ENCODE results near the gene DTYMK. TPM values are rescaled to one million over a fixed set of nuclear protein-coding genes. Genes with fewer than 3 reads are reported as not detected.

Gene DTYMK
- total RNA-seq, 1 experiment from 2014 or later: 93.0 TPM

GRCh38 chr2:241720099-241720498 lies 33.5 kb upstream of the DTYMK start:
- no peak for DNase-seq (ENCODE audit: low read depth)

DNA sequence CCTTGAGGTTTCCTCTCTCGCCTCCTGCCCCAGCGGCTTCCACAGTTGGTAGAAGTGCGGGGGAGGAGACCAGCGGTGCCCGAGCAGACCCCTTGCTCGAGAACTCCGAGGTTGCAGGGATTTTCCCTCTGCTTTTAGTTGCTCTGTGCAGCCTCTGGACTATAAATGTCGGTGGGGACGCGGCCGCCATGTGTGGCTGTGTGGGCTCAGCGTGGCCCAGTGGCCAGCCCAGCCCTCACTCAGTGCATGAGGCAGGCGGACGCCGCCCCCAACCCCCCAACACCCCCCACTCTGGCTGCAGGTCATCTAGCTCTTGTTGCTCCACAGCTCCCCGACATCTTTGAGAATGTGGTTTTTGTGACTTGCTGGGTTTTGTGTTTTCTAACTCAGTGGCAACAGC lies 32.5 kb upstream of the DTYMK start:
- no peak for DNase-seq (ENCODE audit: low read depth)
- in situ Hi-C loops (cut with HindIII; ENCODE audit: low pct_unique_long_range_greater_than_20kb, low sequenced_read_pairs): no loop called here

More at GRCh38 chr2:241720099-241720498, 33.5 kb upstream of the DTYMK start:
- in situ Hi-C loops (cut with HindIII; ENCODE audit: low pct_unique_long_range_greater_than_20kb, low sequenced_read_pairs): no loop called here

GRCh38 chr2:241708879-241709278 lies 22.3 kb upstream of the DTYMK start:
- in situ Hi-C loops (cut with HindIII; ENCODE audit: low pct_unique_long_range_greater_than_20kb, low sequenced_read_pairs): no loop called here
- no peak for DNase-seq (ENCODE audit: low read depth)

DNA sequence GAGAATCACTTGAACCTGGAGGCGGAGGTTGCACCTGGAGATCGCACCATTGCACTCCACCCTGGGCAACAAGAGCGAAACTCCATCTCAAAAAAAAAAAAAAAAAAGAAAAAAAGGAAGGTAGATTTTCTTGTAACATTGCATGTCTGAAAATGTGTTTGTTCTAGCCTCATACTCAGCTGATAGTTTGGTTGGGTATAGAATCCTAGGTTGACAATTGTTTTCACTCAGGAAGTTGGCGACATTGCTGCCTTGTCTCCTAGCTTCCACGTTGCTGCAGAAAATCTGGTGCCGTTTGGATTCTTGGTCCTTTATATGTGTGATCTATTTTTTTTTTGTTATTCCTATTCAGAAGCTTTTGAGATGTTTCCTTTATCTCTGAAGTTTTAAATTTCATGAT lies 19.9 kb upstream of the DTYMK start:
- in situ Hi-C loops (cut with HindIII; ENCODE audit: low pct_unique_long_range_greater_than_20kb, low sequenced_read_pairs): no loop called here
- DNase-seq (ENCODE audit: low read depth): no peak

DNA sequence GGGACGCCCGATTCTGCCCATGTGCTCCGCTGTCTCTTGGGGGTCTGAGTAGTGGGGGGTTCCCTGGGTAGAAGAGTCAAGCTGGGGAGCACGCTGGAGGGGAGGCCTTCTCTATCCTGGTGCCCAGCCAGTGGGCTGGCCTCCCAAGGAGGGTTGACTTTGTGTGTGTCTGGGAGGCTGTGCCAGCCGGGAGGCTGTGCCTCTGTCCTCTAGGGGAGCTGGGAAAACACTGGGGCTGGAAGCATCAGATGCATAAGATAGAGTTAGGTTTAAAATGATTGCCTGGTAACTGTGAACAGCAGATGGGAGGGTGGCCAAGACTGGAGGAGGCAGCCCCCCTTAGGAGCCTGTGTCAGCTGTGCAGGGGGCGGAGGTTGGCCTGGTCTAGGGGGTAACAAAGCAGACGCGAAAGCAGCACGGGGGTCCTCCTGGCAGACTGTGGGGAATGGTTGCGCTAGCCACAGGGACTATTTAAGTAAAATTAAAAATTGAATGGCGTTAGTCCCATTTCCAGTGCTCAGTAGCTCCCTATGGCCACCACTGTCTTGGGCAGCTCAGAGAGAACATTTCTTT lies 16.5 kb upstream of the DTYMK start:
- in situ Hi-C loops (cut with HindIII; ENCODE audit: low pct_unique_long_range_greater_than_20kb, low sequenced_read_pairs): no loop called here
- no peak for DNase-seq (ENCODE audit: low read depth)

- in situ Hi-C loops (cut with HindIII; ENCODE audit: low pct_unique_long_range_greater_than_20kb, low sequenced_read_pairs): no loop called here
- peak; percentile 92 for DNase-seq (ENCODE audit: low read depth)
Observed at GRCh38 chr2:241702155-241703031, 15.8 kb upstream of the DTYMK start.

DNA sequence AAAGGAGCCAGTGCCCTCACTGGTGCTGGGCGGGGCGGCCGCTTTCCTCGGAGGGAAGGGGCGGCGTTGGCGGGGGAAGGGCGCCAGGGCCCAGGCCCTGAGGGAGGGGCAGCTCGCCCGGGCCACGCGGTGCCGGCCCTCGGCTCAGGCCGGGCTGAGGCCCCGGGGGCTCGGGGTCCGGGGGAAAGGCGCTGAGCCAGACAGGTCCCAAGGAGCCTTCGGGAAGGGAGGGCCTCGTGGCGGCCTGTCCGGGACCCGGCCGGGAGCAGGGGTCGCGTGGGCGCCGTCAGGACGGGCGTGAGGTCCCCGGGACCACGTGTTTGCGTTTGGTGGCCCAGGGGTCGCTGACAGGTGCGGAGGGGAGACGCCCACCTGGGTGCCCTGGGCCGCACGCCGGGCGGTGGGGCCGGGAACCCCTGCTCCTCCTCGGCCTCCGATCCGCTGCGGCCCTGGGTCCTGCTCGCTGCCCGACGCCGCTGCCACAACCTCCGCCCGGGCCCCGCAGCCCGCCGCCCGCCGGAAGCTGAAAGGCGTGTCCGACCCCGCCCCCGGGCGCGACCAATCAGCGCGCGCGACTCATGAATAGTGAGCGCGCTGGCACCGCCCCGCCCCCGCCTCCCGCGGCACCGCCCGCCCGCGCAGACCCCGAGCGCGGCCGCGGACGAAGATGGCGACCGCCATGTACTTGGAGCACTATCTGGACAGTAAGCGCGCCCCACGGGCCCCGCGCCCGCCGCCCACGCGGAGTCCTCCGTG lies 15.0 kb upstream of the DTYMK start, which contains the start of gene ING5:
TSS of gene ING5 (plus strand) at position 641 of the 756 bp plus-strand sequence. CDS start at position 668, 27 bp downstream.
- in situ Hi-C loops (cut with HindIII; ENCODE audit: low pct_unique_long_range_greater_than_20kb, low sequenced_read_pairs): no loop called here
- DNase-seq (ENCODE audit: low read depth): peak; percentile 93

DNA sequence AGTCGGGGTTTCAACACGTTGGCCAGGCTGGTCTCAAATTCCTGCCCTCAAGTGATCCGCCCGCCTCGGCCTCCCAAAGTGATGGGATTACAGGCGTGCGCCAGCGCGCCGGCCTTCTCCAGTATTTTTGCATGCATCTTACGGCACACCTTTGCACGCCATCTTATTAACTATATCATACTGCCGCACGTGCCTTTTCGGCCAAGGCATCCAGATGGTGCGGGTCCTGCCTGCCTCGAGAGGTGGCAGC lies 14.5 kb upstream of the DTYMK start:
- no peak for DNase-seq (ENCODE audit: low read depth)
- in situ Hi-C loops (cut with HindIII; ENCODE audit: low pct_unique_long_range_greater_than_20kb, low sequenced_read_pairs): no loop called here

GRCh38 chr2:241695651-241696050 lies 9.0 kb upstream of the DTYMK start:
- in situ Hi-C loops (cut with HindIII; ENCODE audit: low pct_unique_long_range_greater_than_20kb, low sequenced_read_pairs): no loop called here
- DNase-seq (ENCODE audit: low read depth): no peak

DNA sequence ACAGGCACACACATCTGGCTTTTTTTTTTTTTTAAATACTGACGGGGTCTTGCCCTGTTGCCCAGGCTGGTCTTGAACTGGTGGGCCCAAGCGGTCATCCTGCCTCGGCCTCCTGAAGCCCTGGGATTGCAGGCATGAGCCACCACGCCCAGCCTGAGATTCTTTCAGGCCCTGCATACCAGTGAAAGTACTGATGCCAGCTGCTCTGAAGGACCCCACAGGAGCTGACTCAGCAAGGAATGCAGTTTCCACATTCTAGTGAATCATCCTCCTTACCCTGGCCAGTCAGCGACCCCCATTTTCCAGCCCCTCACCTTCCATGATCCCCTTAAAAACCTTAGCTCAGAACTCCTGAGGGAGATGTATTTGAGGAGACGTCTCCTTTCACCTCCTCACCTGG lies 5.8 kb upstream of the DTYMK start:
- in situ Hi-C loops (cut with HindIII; ENCODE audit: low pct_unique_long_range_greater_than_20kb, low sequenced_read_pairs): no loop called here
- DNase-seq (ENCODE audit: low read depth): no peak

GRCh38 chr2:241690202-241690717 lies 3.6 kb upstream of the DTYMK start:
- DNase-seq (ENCODE audit: low read depth): no peak
- in situ Hi-C loops (cut with HindIII; ENCODE audit: low pct_unique_long_range_greater_than_20kb, low sequenced_read_pairs): no loop called here

DNA sequence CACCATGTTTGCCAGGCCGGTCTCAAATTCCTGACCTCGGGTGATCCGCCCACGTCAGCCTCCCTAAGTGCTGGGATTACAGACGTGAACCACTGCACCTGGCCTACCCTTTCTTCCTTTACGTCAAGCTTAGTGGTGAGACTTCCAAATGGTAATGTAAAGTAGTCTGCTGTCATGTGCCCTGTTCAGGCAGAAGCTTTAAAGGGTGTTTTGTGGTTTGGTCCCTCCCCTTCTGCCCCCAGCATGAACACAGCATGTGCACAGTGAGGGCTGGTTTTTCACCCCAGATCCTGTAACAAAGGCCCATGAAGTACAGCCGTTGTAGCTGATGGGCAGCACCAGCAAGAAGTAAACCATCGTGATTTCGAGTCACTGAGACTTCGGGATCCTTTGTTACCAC lies 2.7 kb upstream of the DTYMK start:
- no peak for DNase-seq (ENCODE audit: low read depth)
- in situ Hi-C loops (cut with HindIII; ENCODE audit: low pct_unique_long_range_greater_than_20kb, low sequenced_read_pairs): no loop called here

- in situ Hi-C loops (cut with HindIII; ENCODE audit: low pct_unique_long_range_greater_than_20kb, low sequenced_read_pairs): no loop called here
Observed at GRCh38 chr2:241686324-241686649, 328 bp downstream of the DTYMK start.

DNA sequence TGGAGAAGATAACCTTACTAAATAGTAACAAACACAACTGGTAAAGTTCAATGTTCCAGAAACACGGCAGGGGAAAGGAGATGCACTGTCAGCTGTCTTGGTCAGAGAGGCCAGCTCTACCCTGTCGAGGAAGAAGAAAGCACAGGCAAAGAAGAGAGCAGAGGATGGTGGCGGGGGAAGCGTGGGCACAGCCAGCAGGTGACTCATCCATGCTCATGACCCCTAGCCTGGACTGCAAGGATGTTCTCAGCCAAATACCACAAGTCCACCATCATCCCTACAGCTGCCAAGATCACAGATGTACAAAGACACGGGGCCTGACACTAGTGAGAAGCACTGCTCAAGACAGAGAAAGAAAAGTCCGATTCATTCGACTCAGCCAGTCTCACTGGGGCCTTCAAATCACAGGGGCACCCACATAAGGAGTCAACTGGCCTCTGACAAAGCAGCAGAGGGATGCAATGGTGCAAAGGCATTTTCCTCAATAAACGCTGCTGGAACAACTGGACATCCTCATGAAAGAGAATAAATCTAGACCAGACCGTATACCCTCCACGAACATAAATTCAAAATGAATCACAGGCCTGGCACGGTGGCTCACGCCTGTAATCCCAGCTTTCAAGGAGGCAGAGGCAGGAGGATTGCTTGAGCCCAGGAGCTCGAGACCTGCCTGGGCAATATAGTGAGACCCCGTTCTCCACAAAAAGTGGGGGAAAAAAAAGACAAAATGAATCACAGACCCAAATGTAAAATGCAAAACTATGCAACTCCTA lies 5.6 kb downstream of the DTYMK start:
- DNase-seq (ENCODE audit: low read depth): peak; percentile 67
- in situ Hi-C loops (cut with HindIII; ENCODE audit: low pct_unique_long_range_greater_than_20kb, low sequenced_read_pairs): no loop called here

More at GRCh38 chr2:241686324-241686649, 328 bp downstream of the DTYMK start:
- DNase-seq (ENCODE audit: low read depth): no peak

DNA sequence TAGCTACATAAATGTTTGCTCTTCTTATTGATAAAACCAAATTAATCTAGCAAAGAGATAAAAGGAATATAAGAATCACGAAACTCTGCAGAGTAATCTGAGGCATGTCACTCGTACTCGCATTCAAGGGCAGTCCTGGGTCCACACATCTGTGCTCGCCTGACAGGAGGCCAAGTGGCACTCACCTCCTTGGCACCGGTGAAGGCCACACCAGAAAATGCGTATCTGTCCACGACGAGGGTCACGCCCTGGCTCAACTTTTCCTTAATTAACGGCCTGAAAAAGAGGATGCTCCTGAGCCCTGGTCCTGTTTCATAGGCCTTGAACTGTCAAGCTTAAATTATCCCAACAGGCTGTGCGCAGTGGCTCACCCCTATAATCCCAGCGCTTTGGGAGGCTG lies 6.6 kb downstream of the DTYMK start:
- in situ Hi-C loops (cut with HindIII; ENCODE audit: low pct_unique_long_range_greater_than_20kb, low sequenced_read_pairs): no loop called here
- no peak for DNase-seq (ENCODE audit: low read depth)

GRCh38 chr2:241678784-241679540 lies 7.7 kb downstream of the DTYMK start:
- in situ Hi-C loops (cut with HindIII; ENCODE audit: low pct_unique_long_range_greater_than_20kb, low sequenced_read_pairs): no loop called here
- DNase-seq (ENCODE audit: low read depth): no peak

GRCh38 chr2:241678307-241678706 lies 8.3 kb downstream of the DTYMK start:
- in situ Hi-C loops (cut with HindIII; ENCODE audit: low pct_unique_long_range_greater_than_20kb, low sequenced_read_pairs): no loop called here
- DNase-seq (ENCODE audit: low read depth): no peak

GRCh38 chr2:241677392-241677791 lies 9.2 kb downstream of the DTYMK start:
- in situ Hi-C loops (cut with HindIII; ENCODE audit: low pct_unique_long_range_greater_than_20kb, low sequenced_read_pairs): no loop called here

More at GRCh38 chr2:241677392-241677791, 9.2 kb downstream of the DTYMK start:
- DNase-seq (ENCODE audit: low read depth): no peak
